GM12872 (cell line): Measurements from ENCODE around the gene SENP7.

ENCODE experiments used
- TF ChIP-seq, protein P1 (sequence below): IDR thresholded peaks from 3 replicates; pipeline ENCODE4 v1.5.1; 2011; ENCODE audit warnings: low read depth, mild to moderate bottlenecking, low read length, moderate library complexity; ENCODE audit not compliant: insufficient read depth

Gene SENP7

GRCh38 chr3:101484805-101485620, 28.0 kb downstream of the SENP7 start:
- TF ChIP-seq, protein P1, sequence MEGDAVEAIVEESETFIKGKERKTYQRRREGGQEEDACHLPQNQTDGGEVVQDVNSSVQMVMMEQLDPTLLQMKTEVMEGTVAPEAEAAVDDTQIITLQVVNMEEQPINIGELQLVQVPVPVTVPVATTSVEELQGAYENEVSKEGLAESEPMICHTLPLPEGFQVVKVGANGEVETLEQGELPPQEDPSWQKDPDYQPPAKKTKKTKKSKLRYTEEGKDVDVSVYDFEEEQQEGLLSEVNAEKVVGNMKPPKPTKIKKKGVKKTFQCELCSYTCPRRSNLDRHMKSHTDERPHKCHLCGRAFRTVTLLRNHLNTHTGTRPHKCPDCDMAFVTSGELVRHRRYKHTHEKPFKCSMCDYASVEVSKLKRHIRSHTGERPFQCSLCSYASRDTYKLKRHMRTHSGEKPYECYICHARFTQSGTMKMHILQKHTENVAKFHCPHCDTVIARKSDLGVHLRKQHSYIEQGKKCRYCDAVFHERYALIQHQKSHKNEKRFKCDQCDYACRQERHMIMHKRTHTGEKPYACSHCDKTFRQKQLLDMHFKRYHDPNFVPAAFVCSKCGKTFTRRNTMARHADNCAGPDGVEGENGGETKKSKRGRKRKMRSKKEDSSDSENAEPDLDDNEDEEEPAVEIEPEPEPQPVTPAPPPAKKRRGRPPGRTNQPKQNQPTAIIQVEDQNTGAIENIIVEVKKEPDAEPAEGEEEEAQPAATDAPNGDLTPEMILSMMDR = no peak

DNA sequence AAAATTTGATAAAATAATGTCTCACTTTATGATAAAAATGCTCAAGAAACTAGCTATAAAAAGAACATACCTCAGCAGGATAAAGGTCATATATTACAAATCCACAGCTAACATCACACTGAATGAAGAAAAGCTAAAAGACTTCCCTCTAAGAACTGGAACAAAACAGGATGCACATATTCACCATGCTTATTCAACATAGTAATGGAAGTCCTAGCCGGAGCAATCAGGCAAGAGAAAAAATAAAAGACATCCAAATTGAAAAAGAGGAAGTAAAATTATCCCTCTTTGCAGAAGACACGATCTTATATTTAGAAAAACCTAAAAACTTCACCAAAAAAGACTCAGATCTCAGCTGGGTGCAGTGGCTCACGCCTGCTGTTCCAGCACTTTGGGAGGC, 34.0 kb downstream of the SENP7 start:
- TF ChIP-seq, protein P1 = no peak

- TF ChIP-seq, protein P1 = no peak
Measured at GRCh38 chr3:101466465-101467309, 46.3 kb downstream of the SENP7 start.

DNA sequence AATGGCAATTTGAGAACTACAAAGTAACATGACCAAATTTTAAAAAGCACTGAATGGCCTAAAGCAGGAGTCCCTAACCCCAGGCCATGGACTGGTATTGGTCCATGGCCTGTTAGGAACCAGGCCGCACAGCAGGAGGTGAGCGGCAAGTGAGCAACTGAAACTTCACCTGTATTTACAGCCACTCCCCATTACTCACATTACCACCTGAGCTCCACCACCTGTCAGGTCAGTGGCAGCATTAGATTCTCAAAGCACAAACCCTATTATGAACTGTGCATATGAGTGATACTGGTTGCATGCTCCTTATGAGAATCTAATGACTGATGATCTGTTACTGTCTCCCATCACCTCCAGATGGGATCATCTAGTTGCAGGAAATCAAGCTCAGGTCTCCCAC, 48.8 kb downstream of the SENP7 start:
- TF ChIP-seq, protein P1 = no peak

DNA sequence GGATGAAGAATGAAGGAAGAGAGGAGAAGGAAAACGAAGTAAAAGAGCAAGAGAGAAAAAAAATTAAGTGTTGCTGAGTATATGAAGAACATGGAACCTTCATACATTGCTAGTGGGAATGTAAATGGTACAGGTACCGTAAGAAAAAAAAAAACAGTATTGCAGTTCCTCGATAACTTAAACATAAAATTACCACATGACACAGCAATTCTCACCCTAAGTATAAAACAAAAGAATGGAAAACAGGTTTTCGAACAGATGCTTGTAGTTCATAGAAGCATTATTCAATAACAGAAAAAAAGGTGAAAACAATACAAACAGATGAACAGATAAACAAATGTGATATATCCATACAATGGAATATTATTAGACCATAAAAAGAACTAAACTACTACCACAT, 51.6 kb downstream of the SENP7 start:
- TF ChIP-seq, protein P1 = no peak

DNA sequence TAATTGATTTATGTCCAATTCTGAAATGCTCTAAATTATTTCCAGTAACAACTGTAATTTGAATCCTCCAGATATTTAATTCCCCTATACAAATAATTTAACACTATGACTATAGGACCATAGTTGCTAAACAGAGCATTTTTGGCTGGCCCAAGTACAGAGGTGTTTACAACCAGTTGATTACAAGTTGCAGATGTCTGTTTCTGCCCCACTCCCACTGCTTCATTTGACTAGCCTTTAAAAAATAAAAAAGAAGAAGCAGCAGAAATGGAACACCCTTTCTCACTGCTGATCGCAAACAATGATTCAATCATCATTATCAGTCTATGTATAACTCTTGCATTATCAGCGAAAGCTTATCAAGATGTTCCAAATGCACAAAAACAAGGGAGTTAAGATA, 54.6 kb downstream of the SENP7 start:
- TF ChIP-seq, protein P1 = no peak

DNA sequence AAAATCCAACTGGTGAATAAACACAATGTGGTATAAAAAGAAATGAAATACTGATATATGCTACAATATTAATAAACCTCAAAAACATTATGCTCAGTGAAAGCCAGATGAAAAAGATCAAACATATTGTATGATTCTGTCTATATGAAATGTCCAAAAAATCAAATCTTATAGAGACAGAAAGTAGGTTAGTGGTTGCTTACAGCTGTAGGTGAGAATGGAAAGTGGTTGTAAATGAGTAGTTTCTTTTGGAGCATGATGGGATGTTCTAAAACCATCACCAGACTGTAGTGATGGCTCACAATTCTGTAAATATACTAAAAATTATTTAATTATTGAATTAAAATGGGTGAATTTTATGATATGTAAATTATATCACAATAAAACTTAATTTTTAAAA, 58.4 kb downstream of the SENP7 start:
- TF ChIP-seq, protein P1 = no peak
